Measurements from ENCODE around the gene GRIN2C.

GRIN2C gene

GRCh38 chr17:74801896-74802295, 57.8 kb downstream of the GRIN2C start:
- DNase-seq (ENCODE audit: low read depth, low spot score): no peak

GRCh38 chr17:74800531-74800930, 59.2 kb downstream of the GRIN2C start:
- no peak for DNase-seq (ENCODE audit: low read depth, low spot score)

GRCh38 chr17:74799097-74799496, 60.6 kb downstream of the GRIN2C start:
- no peak for DNase-seq (ENCODE audit: low read depth, low spot score)

GRCh38 chr17:74798239-74798707, 61.4 kb downstream of the GRIN2C start:
- no peak for DNase-seq (ENCODE audit: low read depth, low spot score)

GRCh38 chr17:74797824-74798223, 61.9 kb downstream of the GRIN2C start:
- no peak for DNase-seq (ENCODE audit: low read depth, low spot score)

- no peak for DNase-seq (ENCODE audit: low read depth, low spot score)
Measured at GRCh38 chr17:74796866-74797265, 62.8 kb downstream of the GRIN2C start.

GRCh38 chr17:74796211-74796610, 63.5 kb downstream of the GRIN2C start:
- no peak for DNase-seq (ENCODE audit: low read depth, low spot score)

GRCh38 chr17:74795327-74796020, 64.2 kb downstream of the GRIN2C start:
- DNase-seq (ENCODE audit: low read depth, low spot score): no peak

- no peak for DNase-seq (ENCODE audit: low read depth, low spot score)
Measured at GRCh38 chr17:74792586-74793105, 67.0 kb downstream of the GRIN2C start.
